ENCODE results near the gene KCNF1. TPM values are rescaled to one million over a fixed set of nuclear protein-coding genes. Genes with fewer than 3 reads are reported as not detected.

Gene KCNF1
- total RNA-seq, 1 experiment from 2014 or later: 0.29 TPM

GRCh38 chr2:10931710-10932255 is 20.0 kb downstream of the KCNF1 start:
- H3K27ac Mint-ChIP-seq (ENCODE audit: unreplicated experiment): no peak overlapping the region
- Histone ChIP-seq H3K4me1 (peaks cover 12% of the 10 kb centered on the region), H3K9me3 (no peaks in the 10 kb centered on the region), H3K27me3 (replicated peaks; ENCODE audit: control insufficient read depth, insufficient read depth, low read length) (no peaks in the 10 kb centered on the region; the same call in 1 of the 2 replicates), H3K4me3 (ENCODE audit: low read depth, low read length) (no peak overlapping the region), H3K36me3 (ENCODE audit: control insufficient read depth, insufficient read depth, low read length) (no peaks in the 10 kb centered on the region)
- H3K36me3 Mint-ChIP-seq (ENCODE audit: insufficient read depth, unreplicated experiment): no peaks in the 10 kb centered on the region
- POLR2A ChIA-PET: no interaction called here
- TF ChIP-seq, protein P1, sequence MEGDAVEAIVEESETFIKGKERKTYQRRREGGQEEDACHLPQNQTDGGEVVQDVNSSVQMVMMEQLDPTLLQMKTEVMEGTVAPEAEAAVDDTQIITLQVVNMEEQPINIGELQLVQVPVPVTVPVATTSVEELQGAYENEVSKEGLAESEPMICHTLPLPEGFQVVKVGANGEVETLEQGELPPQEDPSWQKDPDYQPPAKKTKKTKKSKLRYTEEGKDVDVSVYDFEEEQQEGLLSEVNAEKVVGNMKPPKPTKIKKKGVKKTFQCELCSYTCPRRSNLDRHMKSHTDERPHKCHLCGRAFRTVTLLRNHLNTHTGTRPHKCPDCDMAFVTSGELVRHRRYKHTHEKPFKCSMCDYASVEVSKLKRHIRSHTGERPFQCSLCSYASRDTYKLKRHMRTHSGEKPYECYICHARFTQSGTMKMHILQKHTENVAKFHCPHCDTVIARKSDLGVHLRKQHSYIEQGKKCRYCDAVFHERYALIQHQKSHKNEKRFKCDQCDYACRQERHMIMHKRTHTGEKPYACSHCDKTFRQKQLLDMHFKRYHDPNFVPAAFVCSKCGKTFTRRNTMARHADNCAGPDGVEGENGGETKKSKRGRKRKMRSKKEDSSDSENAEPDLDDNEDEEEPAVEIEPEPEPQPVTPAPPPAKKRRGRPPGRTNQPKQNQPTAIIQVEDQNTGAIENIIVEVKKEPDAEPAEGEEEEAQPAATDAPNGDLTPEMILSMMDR (IDR thresholded peaks at IDR 0.05; ENCODE audit: insufficient read depth in 1 of 2, low read depth in 1 of 2, low read length in 1 of 2, severe bottlenecking in 1 of 2, unreplicated experiment in 1 of 2): no peak
- H3K27me3 Mint-ChIP-seq (ENCODE audit: insufficient read depth, unreplicated experiment): no peaks in the 10 kb centered on the region
- BruUV-seq (replicated peaks): no TSS peak
- CTCF ChIA-PET: no interaction called here
- DNase-seq: no peak
- intact Hi-C loops (cut with micrococcal nuclease; ENCODE audit: unreplicated experiment): no loop called here
- H3K4me3 Mint-ChIP-seq (ENCODE audit: unreplicated experiment): no peak overlapping the region
- H3K9me3 Mint-ChIP-seq (ENCODE audit: unreplicated experiment): no peaks in the 10 kb centered on the region
- H3K4me1 Mint-ChIP-seq (ENCODE audit: low read depth, unreplicated experiment): peaks cover 7% of the 10 kb centered on the region

DNA sequence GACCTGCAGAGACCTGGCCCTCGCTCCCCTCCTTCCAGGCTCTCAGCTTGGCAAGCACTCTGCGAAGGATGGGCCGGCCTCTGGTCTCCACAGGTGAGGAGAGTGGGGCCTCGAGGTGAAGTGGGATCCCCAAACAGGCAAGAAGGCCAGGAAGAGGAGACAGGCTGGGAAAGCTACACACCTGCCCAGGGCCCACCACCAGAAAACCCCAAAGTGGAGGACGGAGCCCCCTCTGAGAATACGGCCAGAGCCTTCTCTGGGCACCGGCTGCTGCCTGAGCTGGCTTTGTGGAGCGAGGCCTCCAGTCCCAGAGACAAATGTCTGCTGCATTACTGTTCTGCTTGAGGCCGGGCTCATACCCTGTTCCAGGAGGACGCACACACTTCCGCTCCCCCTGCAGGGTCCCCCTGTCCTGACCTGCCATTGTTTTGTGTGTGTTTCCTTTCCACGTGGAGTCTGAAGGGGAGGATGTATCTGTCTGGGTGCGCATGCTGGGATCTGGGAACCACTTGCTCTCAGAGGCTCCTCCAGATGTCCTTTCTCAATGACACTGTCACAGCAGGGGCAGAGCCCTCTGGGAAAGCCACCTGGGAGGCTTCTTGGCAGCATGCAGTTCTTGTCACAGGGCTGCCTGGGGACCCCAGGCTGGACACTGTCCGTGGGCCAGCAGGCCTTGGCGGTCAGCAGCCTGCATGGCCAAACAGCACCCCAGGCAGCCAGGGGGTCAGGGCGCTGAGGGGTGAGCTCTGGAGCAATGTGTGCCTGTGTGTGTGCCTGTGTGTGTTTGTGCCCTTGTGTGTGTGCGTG is 20.8 kb downstream of the KCNF1 start:
- CTCF ChIA-PET: no interaction called here
- TF ChIP-seq, protein P1 (IDR thresholded peaks at IDR 0.05; ENCODE audit: insufficient read depth in 1 of 2, low read depth in 1 of 2, low read length in 1 of 2, severe bottlenecking in 1 of 2, unreplicated experiment in 1 of 2): no peak
- no peaks in the 10 kb centered on the region for H3K27me3 Mint-ChIP-seq (ENCODE audit: insufficient read depth, unreplicated experiment)
- H3K36me3 Mint-ChIP-seq (ENCODE audit: insufficient read depth, unreplicated experiment): no peaks in the 10 kb centered on the region
- H3K4me3 Mint-ChIP-seq (ENCODE audit: unreplicated experiment): no peak overlapping the region
- H3K4me1 Mint-ChIP-seq (ENCODE audit: low read depth, unreplicated experiment): peaks cover 9% of the 10 kb centered on the region
- intact Hi-C loops (cut with micrococcal nuclease; ENCODE audit: unreplicated experiment): no loop called here
- Histone ChIP-seq H3K27me3 (replicated peaks; ENCODE audit: control insufficient read depth, insufficient read depth, low read length) (no peaks in the 10 kb centered on the region; the same call in 1 of the 2 replicates), H3K4me3 (ENCODE audit: low read depth, low read length) (no peak overlapping the region), H3K9me3 (no peaks in the 10 kb centered on the region), H3K36me3 (ENCODE audit: control insufficient read depth, insufficient read depth, low read length) (no peaks in the 10 kb centered on the region), H3K4me1 (peaks cover 12% of the 10 kb centered on the region)
- H3K27ac Mint-ChIP-seq (ENCODE audit: unreplicated experiment): no peak overlapping the region
- DNase-seq: no peak
- no TSS peak for BruUV-seq (replicated peaks)
- POLR2A ChIA-PET: no interaction called here
- peaks cover 4% of the 10 kb centered on the region for H3K9me3 Mint-ChIP-seq (ENCODE audit: unreplicated experiment)

DNA sequence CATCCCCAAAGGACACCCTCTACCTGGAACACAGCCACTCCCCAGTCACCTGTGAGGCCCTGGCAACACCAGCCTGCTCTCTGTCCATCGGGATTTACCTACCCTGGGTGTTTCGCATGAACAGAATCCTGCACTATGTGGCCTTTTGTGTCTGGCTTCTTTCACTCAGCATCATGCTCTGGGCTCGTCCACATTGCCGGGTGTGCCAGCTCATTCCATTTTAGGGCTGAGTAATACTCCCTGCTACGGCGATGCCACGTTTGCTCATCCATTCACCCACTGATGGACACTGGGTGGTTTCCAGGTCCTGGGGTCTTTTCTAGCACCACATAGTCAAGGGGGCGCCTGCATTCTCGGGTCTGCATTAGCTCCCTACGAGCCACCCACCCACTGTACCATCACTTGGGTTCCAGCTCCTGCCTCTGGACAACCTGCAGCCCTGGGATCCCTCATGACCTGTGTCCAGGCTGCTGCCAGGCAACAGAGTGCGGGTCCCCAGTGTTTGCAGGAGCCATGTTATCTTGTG is 22.0 kb downstream of the KCNF1 start:
- CTCF ChIA-PET: no interaction called here
- Mint-ChIP-seq H3K27ac (ENCODE audit: unreplicated experiment) (no peak overlapping the region), H3K9me3 (ENCODE audit: unreplicated experiment) (peaks cover 12% of the 10 kb centered on the region), H3K36me3 (ENCODE audit: insufficient read depth, unreplicated experiment) (no peaks in the 10 kb centered on the region), H3K4me1 (ENCODE audit: low read depth, unreplicated experiment) (peaks cover 13% of the 10 kb centered on the region), H3K27me3 (ENCODE audit: insufficient read depth, unreplicated experiment) (no peaks in the 10 kb centered on the region), H3K4me3 (ENCODE audit: unreplicated experiment) (no peak overlapping the region)
- POLR2A ChIA-PET: no interaction called here
- TF ChIP-seq, protein P1 (IDR thresholded peaks at IDR 0.05; ENCODE audit: insufficient read depth in 1 of 2, low read depth in 1 of 2, low read length in 1 of 2, severe bottlenecking in 1 of 2, unreplicated experiment in 1 of 2): no peak
- Histone ChIP-seq H3K36me3 (ENCODE audit: control insufficient read depth, insufficient read depth, low read length) (no peaks in the 10 kb centered on the region), H3K27me3 (replicated peaks; ENCODE audit: control insufficient read depth, insufficient read depth, low read length) (no peaks in the 10 kb centered on the region; the same call in 1 of the 2 replicates), H3K4me1 (peaks cover 12% of the 10 kb centered on the region), H3K4me3 (ENCODE audit: low read depth, low read length) (no peak overlapping the region), H3K9me3 (peaks cover 3% of the 10 kb centered on the region)
- no peak for DNase-seq
- no TSS peak for BruUV-seq (replicated peaks)
- intact Hi-C loops (cut with micrococcal nuclease; ENCODE audit: unreplicated experiment): no loop called here
